T-helper 1 cell treated with Interleukin-12 subunit alpha and Interleukin-12 subunit beta and Interleukin-4 antibody, amounts not matched to agents 30 μg/mL and 1 μg/mL, for 36 hours (primary cell): ENCODE measurements around the gene PDHA2.

Experiments
- H3K27ac Mint-ChIP-seq: one replicate; pipeline ENCODE4 v1.8.0; 2021; ENCODE audit warnings: mild to moderate bottlenecking, mixed read lengths
- H3K27me3 Mint-ChIP-seq: one replicate; pipeline ENCODE4 v1.8.0; 2021; ENCODE audit warnings: low read depth, mixed read lengths
- H3K36me3 Mint-ChIP-seq: one replicate; pipeline ENCODE4 v1.8.0; 2021; ENCODE audit warnings: low read depth, mixed read lengths
- H3K4me1 Mint-ChIP-seq: one replicate; pipeline ENCODE4 v1.8.0; 2021; ENCODE audit warnings: low read depth, mixed read lengths
- H3K4me3 Mint-ChIP-seq: one replicate; pipeline ENCODE4 v1.8.0; 2021; ENCODE audit warnings: mild to moderate bottlenecking, moderate library complexity, mixed read lengths
- H3K9me3 Mint-ChIP-seq: one replicate; pipeline ENCODE4 v1.8.0; 2021; ENCODE audit warnings: mixed read lengths

The PDHA2 gene

GRCh38 chr4:95869961-95870500 is 30.1 kb downstream of the PDHA2 start:
- no peaks in the 10 kb centered on the region for H3K4me1 Mint-ChIP-seq

GRCh38 chr4:95877636-95878035 is 37.7 kb downstream of the PDHA2 start:
- Mint-ChIP-seq H3K4me1 (no peaks in the 10 kb centered on the region), H3K27me3 (no peaks in the 10 kb centered on the region), H3K36me3 (no peaks in the 10 kb centered on the region), H3K4me3 (no peak overlapping the region), H3K27ac (no peak overlapping the region), H3K9me3 (no peaks in the 10 kb centered on the region)

More at GRCh38 chr4:95869961-95870500, 30.1 kb downstream of the PDHA2 start:
- Mint-ChIP-seq H3K9me3 (peaks cover 17% of the 10 kb centered on the region), H3K27ac (no peak overlapping the region), H3K36me3 (no peaks in the 10 kb centered on the region), H3K4me3 (no peak overlapping the region), H3K27me3 (no peaks in the 10 kb centered on the region)

- no peaks in the 10 kb centered on the region for H3K27me3 Mint-ChIP-seq
- H3K9me3 Mint-ChIP-seq = peaks cover 5% of the 10 kb centered on the region
- H3K4me1 Mint-ChIP-seq = no peaks in the 10 kb centered on the region
- H3K4me3 Mint-ChIP-seq = no peak overlapping the region
- H3K27ac Mint-ChIP-seq = no peak overlapping the region
- no peaks in the 10 kb centered on the region for H3K36me3 Mint-ChIP-seq
These were observed 47.7 kb downstream of the PDHA2 start for GRCh38 chr4:95887551-95887950.

- H3K4me1 Mint-ChIP-seq = no peaks in the 10 kb centered on the region
- H3K27me3 Mint-ChIP-seq = no peaks in the 10 kb centered on the region
- H3K9me3 Mint-ChIP-seq = no peaks in the 10 kb centered on the region
- no peak overlapping the region for H3K27ac Mint-ChIP-seq
- no peaks in the 10 kb centered on the region for H3K36me3 Mint-ChIP-seq
- no peak overlapping the region for H3K4me3 Mint-ChIP-seq
These were observed 49.8 kb downstream of the PDHA2 start for GRCh38 chr4:95889662-95890061.
